ENCODE data around the gene NT5DC3.

Gene NT5DC3

GRCh38 chr12:103785243-103786031 is 55.6 kb downstream of the NT5DC3 start:
- TF ChIP-seq CTCF (IDR thresholded peaks at IDR 0.05; ENCODE audit: insufficient read depth, low read depth, low read length, missing control alignments): no peak
- DNase-seq (ENCODE audit: low read depth): no peak

GRCh38 chr12:103783744-103784664 is 57.0 kb downstream of the NT5DC3 start:
- no peak for DNase-seq (ENCODE audit: low read depth)
- no peak overlapping the region for H3K4me3 ChIP-seq (ENCODE audit: low read depth, low read length)
- TF ChIP-seq CTCF (IDR thresholded peaks at IDR 0.05; ENCODE audit: insufficient read depth, low read depth, low read length, missing control alignments): no peak

More at GRCh38 chr12:103785243-103786031, 55.6 kb downstream of the NT5DC3 start:
- H3K4me3 ChIP-seq (ENCODE audit: low read depth, low read length): no peak overlapping the region

GRCh38 chr12:103782399-103782798 is 58.6 kb downstream of the NT5DC3 start:
- no peak for TF ChIP-seq CTCF (IDR thresholded peaks at IDR 0.05; ENCODE audit: insufficient read depth, low read depth, low read length, missing control alignments)
- no peak overlapping the region for H3K4me3 ChIP-seq (ENCODE audit: low read depth, low read length)
- DNase-seq (ENCODE audit: low read depth): no peak

GRCh38 chr12:103780992-103781391 is 60.0 kb downstream of the NT5DC3 start:
- no peak for DNase-seq (ENCODE audit: low read depth)
- H3K4me3 ChIP-seq (ENCODE audit: low read depth, low read length): no peak overlapping the region
- TF ChIP-seq CTCF (IDR thresholded peaks at IDR 0.05; ENCODE audit: insufficient read depth, low read depth, low read length, missing control alignments): no peak

GRCh38 chr12:103780093-103780440 is 61.0 kb downstream of the NT5DC3 start:
- DNase-seq (ENCODE audit: low read depth): no peak
- TF ChIP-seq CTCF (IDR thresholded peaks at IDR 0.05; ENCODE audit: insufficient read depth, low read depth, low read length, missing control alignments): no peak
- no peak overlapping the region for H3K4me3 ChIP-seq (ENCODE audit: low read depth, low read length)

GRCh38 chr12:103779410-103780092 is 61.5 kb downstream of the NT5DC3 start:
- TF ChIP-seq CTCF (IDR thresholded peaks at IDR 0.05; ENCODE audit: insufficient read depth, low read depth, low read length, missing control alignments): no peak
- DNase-seq (ENCODE audit: low read depth): no peak
- H3K4me3 ChIP-seq (ENCODE audit: low read depth, low read length): no peak overlapping the region

Data from GM12865 (cell line).